K562 (cell line): ENCODE results near the gene DPYSL4. TPM values are rescaled to one million over a fixed set of nuclear protein-coding genes. Genes with fewer than 3 reads are reported as not detected.

Experiments used
- ASH1L ChIP-seq: fragments of 450-650 bp; IDR thresholded peaks from 2 replicates; pipeline ENCODE4 v1.6.1; 2018; ENCODE audit warnings: borderline replicate concordance, mild to moderate bottlenecking, low read depth; ENCODE audit not compliant: partially characterized antibody
- BRF1 ChIP-seq: IDR thresholded peaks from 3 replicates; pipeline ENCODE4 v1.6.1; 2011; ENCODE audit warnings: borderline replicate concordance, mild to moderate bottlenecking; ENCODE audit not compliant: insufficient read length; ENCODE audit errors: extremely low read depth
- ETS1 ChIP-seq: conservative IDR thresholded peaks from 2 replicates; pipeline ENCODE4 v1.6.1; 2011; ENCODE audit warnings: low read depth, mild to moderate bottlenecking, low read length; ENCODE audit not compliant: control insufficient read depth
- GATAD2B ChIP-seq: fragments of 450-650 bp; IDR thresholded peaks from 2 replicates; pipeline ENCODE4 v1.6.1; 2017; ENCODE audit warnings: mild to moderate bottlenecking, borderline replicate concordance
- NFE2 ChIP-seq: IDR thresholded peaks from 2 replicates; pipeline ENCODE4 v1.6.1; 2014; ENCODE audit warnings: antibody characterized with exemption, low read depth
- TGIF2 ChIP-seq: sonication (generic); formaldehyde crosslinking; IDR thresholded peaks from 2 replicates; pipeline ENCODE4 v1.8.1; 2022; ENCODE audit warnings: mild to moderate bottlenecking, missing genetic modification reagents, moderate library complexity
- ZNF347 ChIP-seq: fragments of 450-650 bp; formaldehyde crosslinking; IDR thresholded peaks from 2 replicates; pipeline ENCODE4 v1.4.0; 2020; ENCODE audit warnings: low read depth, mild to moderate bottlenecking, moderate library complexity
- ZNF778 ChIP-seq: fragments of 450-650 bp; formaldehyde crosslinking; IDR thresholded peaks from 2 replicates; pipeline ENCODE4 v1.4.0; 2020; ENCODE audit warnings: mild to moderate bottlenecking, moderate library complexity
- polyA plus RNA-seq, 8 experiments: library from polyadenylated mRNA; depleted of rRNA in 4 of 8; stranded (reverse) in 5 of 8; unstranded in 3 of 8; fragments of >200 nt; fragmentation: Nextera tagmentation in 2 of 8; fragmentation: Illumina TruSeq in 1 of 8; extraction: Ambion mirVana in 2 of 8; extraction: Trizol in 1 of 8; gene quantifications; 2 replicates each; pipeline versions ENCODE4 v1.2.1 to v1.2.3, GENCODE V29; 2011 to 2014; ENCODE audit warnings: inconsistent platforms in 1 of 8, missing spikeins in 1 of 8
- total RNA-seq, 7 experiments: library from RNA; depleted of rRNA in 6 of 7; stranded (reverse); fragments of >200 nt in 6 of 7; fragmentation: Illumina TruSeq in 2 of 7; extraction: Trizol in 2 of 7; gene quantifications; 2 replicates each; pipeline versions ENCODE4 v1.2.1 to v1.2.3, GENCODE V29; 2011 to 2021; ENCODE audit warnings: low replicate concordance in 1 of 7
- TF ChIP-seq, protein P1 (sequence below): fragments of 250-450 bp; sonication (Bioruptor Pico); IDR thresholded peaks from 2 replicates; pipeline ENCODE4 v1.8.0; 2021; ENCODE audit warnings: moderate library complexity, mild to moderate bottlenecking, inconsistent platforms
- TF ChIP-seq, protein P2 (sequence below): IDR thresholded peaks from 2 replicates; pipeline ENCODE4 v1.6.1; 2014; ENCODE audit warnings: antibody characterized with exemption

DPYSL4 gene
- total and polyA plus RNA-seq, 9 of the 15 experiments (the other 6 are each of a cell fraction or from before 2014, with no cell fraction given), result 0.03 TPM; not detected in 8

DNA sequence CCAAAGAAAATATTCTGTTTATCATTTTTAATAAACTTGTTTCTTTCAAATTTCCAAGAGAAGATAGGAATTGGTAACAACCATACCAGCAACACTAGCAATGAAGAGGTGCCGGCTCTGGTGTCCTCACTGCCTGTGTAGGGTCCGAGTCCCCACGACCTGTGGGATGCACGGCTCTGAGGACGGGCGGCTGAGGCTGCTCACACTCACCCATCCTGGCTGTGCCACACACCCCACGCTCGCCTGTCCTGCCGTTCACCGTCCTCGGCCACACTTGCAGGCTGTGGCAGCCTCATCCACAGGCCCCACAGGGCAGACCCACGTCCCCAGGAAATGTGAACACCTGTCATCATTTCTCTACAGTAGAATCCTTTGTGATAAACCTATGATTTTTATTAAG lies 48.2 kb upstream of the DPYSL4 start (continued):
- TF ChIP-seq, protein P1, sequence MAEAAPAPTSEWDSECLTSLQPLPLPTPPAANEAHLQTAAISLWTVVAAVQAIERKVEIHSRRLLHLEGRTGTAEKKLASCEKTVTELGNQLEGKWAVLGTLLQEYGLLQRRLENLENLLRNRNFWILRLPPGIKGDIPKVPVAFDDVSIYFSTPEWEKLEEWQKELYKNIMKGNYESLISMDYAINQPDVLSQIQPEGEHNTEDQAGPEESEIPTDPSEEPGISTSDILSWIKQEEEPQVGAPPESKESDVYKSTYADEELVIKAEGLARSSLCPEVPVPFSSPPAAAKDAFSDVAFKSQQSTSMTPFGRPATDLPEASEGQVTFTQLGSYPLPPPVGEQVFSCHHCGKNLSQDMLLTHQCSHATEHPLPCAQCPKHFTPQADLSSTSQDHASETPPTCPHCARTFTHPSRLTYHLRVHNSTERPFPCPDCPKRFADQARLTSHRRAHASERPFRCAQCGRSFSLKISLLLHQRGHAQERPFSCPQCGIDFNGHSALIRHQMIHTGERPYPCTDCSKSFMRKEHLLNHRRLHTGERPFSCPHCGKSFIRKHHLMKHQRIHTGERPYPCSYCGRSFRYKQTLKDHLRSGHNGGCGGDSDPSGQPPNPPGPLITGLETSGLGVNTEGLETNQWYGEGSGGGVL (CRISPR knock-in tag), result no peak
- TF ChIP-seq ASH1L, result no peak
- TF ChIP-seq TGIF2 (CRISPR knock-in tag), result no peak
- no peak for TF ChIP-seq ETS1
- no peak for TF ChIP-seq BRF1
- TF ChIP-seq NFE2, result no peak
- TF ChIP-seq GATAD2B, result no peak
- TF ChIP-seq ZNF778 (CRISPR knock-in tag), result no peak
- TF ChIP-seq, protein P2, sequence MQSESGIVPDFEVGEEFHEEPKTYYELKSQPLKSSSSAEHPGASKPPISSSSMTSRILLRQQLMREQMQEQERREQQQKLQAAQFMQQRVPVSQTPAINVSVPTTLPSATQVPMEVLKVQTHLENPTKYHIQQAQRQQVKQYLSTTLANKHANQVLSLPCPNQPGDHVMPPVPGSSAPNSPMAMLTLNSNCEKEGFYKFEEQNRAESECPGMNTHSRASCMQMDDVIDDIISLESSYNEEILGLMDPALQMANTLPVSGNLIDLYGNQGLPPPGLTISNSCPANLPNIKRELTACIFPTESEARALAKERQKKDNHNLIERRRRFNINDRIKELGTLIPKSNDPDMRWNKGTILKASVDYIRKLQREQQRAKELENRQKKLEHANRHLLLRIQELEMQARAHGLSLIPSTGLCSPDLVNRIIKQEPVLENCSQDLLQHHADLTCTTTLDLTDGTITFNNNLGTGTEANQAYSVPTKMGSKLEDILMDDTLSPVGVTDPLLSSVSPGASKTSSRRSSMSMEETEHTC, result no peak
- no peak for TF ChIP-seq ZNF347 (CRISPR knock-in tag)
